ENCODE data around the gene KCNK13.
"Not testable (repeated sequence)": the region's sequence is repeated elsewhere in the genome, so short reads cannot be mapped to it uniquely, and the experiment has no call there.

Gene KCNK13

DNA sequence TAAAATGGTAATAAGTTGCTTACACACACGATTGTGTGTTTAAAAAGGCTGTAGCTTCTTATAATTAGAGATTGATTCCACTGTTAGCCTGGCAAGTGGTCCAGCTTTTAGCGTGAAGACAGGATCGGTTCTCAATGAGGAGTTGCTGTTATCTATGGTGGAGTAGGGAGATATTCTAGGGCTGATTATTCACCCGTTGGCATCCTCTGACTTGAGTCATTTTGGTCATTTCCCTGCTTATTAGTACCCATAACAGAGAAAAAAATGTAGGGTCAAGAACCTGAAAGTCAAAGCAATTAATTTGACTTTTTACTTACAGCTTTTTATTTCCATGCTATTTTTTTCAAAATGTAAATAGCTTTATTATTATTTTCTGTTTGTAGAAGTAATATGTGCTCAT lies 76.0 kb downstream of the KCNK13 start:
- no peak for DNase-seq

DNA sequence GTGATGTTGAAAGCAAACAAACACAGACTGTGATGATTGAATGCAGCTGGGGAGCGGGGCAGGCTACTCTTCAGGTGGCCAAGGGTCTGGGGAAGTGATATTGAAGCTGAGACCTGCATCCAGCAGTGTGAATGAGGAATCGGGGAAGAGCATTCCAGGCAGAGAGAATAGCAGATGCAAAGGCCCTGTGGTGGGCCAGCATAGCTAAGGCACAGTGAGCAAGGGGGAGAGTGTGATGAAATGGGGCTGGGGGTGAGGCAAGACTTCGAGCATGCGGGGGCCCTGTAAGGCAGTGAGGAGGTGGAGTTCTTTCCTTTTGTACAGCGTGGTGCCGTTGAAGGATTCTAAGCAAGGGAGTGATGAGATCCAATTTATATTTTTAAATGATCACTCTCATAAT lies 77.4 kb downstream of the KCNK13 start:
- DNase-seq: no peak

DNA sequence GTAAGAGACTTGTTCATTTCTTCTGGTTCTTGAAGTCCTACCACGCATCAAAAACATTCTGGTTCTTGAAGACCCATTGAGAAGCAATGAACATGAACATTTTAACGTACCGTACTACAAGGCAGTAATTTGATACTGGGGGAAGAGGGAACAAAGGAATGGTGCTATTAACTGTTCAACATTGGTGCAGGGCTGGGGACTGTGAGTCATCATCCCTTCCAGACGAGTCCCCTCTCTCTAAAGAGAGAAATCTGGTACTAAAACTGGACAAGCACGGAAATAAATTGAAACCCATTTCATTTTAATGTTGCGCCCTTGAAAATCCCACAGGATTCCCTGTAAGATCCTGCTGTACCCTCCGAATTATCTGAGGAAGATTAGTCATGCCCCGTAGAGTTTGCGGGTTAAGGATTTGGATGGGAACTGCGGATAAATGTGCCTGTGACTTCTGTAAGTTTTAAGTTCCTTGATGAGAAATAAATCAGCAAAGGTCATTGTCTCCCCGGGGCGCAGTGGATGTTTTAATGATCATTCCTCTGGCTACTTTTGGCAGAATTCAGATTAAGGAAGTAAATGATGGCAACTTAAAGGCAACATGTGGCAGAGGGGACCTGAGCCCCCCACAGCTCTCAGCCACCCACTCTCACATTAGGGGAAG lies 78.6 kb downstream of the KCNK13 start:
- DNase-seq: no peak

DNA sequence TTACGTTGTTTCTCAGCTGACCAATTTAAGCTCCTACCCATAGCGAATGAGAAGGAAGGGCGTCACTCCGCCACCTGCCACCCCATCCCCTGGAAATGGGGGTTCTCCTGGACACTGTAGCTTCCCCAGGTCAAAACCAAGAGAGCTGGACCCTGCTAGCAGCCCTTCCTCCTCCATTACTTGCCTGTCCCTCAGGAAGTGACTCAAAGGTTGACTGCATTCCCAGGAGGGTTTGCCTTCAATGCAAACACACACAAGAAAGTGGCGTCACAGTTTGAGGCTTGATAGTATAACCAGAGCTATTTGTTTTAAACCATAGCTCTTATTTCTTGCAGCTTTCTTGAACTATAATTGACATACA lies 79.1 kb downstream of the KCNK13 start:
- DNase-seq: no peak

DNA sequence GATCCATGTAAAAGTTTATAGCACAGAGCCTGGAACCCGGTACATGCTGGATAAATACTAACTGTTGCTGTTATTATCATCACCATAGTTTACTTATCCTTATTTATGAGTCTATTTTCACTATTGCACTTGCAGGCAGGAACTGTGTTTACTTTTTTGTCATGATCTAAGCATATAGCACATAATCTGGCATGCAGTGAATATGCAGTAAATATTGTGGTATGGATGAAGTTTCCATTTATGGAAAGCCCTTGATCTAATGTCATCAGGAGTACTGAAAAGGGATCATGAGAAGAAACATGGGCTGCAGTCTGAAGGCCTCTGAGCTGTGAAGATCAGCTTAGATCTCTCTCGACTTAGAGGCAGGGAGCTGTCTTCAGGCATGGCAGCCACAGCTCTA lies 91.6 kb downstream of the KCNK13 start:
- no peak for DNase-seq

DNA sequence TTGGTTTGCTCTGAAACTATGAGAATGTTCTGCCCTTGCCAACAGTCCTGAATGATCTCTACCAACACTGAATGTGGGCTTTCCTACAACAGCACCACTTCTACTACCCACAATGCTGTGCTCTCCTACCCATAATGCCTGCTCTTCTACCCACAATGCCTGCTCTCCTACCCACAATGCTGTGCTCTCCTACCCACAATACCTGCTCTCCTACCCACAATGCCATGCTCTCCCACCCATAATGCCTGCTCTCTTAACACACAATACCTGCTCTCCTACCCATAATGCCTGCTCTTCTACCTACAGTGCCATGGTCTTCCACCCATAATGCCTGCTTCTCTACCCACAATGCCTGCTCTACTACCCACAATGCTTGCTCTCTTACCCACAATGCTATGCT lies 92.3 kb downstream of the KCNK13 start:
- DNase-seq: no peak

DNA sequence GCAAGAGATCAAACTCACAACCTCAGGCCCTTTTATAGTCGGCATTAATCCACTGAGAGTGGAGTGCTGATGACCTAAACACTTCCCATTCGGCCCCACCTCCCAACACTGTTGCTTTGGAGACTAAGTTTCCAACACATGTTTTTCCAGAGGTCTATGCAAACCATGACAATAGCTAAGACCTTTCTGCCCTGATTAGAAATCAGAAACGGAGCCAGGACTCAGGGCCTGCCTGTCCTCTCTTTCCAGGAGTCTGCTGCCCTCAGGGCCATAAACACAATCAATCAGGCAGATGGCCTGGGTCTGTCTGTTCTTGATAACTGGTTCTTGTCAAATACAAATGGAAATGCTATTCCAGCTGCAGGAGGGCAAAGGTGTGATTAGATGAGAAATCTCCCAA lies 97.4 kb downstream of the KCNK13 start:
- no peak for DNase-seq

DNA sequence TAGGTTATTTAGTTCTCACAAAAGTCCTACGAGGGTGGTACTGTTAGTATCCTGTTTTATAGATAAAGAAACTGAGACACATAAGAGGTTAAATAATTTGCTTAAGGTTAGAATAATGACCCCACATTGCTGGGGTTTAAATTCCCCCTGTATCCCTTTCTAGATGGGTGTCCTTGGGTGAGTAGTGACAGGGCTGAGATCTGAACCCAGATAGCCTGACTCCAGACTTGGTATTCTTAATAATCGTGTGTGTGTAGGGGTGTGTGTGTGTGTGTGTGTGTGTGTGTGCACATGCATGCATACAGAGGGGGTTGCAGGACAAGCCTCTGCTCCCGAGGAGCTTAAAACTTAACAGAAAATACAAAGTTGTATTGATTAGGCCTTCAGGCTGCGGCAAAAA lies 97.9 kb downstream of the KCNK13 start:
- no peak for DNase-seq

DNA sequence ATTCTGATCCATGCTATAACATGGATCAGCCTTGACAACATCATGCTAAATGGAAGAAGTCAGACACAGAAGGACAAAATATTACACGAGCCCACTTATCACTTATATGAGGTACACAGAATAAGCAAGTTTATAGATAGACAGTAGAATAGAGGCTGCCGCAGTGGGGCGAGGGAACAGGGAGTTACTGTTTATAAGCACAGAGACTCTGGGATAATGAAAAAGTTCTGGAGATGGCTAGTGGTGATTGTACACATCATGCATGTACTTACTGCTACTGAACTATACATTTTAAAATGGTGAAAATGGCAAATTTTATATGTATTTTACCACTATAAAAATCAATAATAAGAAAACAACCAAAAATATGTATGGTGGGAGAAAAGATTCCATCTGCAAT lies 99.3 kb downstream of the KCNK13 start:
- DNase-seq: no peak

DNA sequence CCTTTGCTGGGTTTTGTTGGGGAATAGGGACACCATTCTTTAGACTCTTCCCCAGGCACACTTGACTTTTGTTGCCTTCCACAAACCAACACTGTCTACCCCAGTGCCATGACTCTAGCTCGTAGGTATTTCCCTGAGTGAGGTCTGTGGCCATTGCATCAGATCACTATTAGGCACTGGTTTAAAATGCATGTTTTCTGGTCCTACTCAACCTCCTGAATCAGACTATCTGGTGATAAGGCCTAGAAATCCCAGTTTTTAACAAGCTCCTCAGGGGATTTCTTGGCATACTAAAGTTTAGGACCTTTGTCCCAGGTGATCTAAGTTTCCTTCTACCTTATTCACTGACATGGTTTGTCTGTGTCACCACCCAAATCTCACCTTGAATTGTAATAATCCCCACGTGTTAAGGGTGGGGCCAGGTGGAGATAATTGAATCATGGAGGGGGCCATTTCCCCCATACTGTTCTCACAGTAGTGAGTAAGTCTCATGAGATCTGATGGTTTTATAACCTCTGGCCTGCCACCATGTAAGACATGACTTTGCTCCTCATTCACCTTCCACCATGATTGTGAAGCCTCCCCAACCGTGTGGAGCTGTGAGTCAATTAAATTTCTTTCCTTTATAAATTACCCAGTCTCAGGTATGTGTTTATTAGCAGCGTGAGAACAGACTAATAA lies 106.8 kb downstream of the KCNK13 start:
- no peak for DNase-seq

DNA sequence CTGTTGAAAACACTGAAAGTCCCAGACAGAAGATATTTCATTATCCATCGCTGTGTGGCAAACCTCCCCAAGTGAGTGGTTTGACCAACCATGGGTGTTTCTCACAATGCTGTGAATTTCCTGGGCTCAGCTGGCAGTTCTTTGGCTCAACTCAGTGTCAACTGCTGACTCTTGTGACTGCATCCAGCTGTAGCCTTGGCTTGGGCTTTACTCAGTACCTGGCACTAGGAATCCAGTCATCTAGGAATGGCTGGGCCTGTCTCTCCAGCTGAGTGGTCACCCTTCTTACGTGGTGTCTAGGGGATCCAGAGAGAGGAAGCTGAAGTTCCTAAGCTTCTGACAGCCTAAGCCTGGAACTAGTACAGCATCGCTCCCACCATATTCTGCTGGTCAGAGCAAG lies 113.8 kb downstream of the KCNK13 start:
- DNase-seq: no peak

DNA sequence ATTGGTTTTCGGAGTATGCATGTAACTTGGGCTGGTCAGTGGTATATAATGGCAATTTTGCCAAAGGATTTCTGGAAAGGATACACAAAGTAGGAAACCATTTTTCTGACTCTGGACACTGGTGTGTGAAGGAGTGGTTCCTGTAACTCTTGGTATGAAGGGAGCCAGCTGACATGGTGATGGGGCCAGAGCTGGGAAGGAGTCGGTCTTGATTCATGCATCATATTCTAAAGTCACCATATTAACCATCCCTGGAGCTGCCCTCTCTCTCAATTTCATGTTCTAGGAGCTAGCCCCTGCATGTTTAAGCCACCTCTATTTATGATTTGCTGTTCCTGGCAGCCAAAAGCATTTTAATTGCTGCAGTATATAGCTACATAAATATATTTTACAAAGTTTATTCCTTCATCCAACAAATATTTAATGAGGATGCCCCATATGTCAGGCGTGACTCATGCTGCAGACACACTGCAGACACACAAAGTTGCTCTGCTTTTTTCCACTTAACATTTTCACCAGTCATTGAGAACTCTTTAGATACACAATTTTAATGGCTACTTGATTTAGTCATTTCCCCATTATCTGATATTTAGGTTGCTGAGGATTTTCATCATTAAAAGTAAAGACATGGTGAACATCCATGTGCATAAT lies 115.9 kb downstream of the KCNK13 start:
- no peak for DNase-seq

DNA sequence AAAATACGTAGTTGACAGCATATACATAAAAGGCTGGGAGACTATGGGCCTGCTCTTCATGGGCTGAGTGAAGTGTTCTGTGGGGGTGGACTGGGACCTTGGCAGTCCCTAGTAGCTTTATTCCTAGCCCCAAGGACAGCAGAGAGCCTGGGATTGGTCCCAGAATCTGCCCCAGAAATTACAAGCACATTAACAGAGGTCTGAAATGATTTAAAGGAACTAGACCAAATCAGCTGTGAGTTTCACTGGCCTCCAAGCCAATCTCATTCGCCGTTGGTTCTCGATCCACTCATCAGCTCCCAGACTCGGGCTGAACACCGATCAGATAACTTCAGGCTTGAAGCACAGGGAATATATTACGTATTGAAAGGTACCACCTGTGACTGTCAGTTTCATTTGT lies 117.6 kb downstream of the KCNK13 start:
- no peak for DNase-seq

DNA sequence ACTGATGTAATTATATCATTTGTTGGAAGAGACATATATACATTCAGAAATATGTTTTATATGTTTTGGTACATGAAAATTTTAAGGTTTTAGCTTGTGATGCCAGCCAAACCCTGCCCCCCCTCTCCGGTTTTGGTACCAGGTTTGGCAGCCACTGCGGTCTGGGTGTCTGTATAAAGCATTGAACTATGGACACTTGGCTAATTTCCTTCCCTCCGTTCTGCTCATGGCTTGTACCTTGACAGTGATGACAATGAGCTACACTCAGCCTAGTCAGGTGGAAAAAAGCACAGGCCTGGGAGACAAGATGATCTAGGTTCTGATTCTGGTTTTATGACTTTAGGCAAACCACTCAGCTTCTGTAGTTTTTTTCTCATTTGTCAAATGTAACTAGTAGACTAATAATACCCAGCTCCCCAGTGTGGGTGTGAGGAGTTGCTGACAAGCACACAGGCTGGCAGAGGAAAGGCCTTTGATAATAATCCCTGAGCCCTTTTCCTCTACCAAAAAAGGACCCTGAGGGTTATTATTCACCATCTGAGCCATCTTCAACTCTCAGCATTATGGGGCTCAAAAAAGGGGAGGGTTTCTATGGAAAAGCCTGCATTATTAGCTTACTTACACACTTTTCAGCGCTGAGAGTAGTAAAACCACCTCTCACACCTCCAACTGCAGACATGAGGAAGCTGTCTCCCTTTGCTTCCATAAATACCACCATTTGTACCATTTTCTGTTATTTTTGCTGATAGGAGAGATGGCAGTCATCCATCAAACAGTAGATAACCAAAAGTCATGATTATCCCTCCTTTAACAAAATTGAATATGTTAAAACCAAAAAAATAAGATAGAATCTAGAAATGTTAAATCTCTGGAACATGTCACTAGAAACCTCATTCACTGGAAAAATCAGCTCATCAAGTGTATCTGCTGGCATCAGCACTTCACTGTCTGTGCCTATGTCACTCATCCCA lies 118.3 kb downstream of the KCNK13 start:
- no peak for DNase-seq

DNA sequence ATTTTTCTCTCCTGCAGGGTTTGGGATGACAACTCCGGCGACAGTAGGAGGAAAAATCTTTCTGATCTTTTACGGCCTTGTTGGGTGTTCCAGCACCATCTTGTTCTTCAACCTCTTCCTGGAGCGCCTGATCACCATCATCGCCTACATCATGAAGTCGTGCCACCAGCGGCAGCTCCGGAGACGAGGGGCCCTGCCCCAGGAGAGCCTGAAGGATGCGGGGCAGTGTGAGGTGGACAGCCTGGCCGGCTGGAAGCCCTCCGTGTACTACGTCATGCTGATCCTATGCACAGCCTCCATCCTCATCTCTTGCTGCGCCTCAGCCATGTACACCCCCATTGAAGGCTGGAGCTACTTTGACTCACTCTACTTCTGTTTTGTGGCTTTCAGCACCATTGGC lies 122.3 kb downstream of the KCNK13 start:
- DNase-seq: no peak

DNA sequence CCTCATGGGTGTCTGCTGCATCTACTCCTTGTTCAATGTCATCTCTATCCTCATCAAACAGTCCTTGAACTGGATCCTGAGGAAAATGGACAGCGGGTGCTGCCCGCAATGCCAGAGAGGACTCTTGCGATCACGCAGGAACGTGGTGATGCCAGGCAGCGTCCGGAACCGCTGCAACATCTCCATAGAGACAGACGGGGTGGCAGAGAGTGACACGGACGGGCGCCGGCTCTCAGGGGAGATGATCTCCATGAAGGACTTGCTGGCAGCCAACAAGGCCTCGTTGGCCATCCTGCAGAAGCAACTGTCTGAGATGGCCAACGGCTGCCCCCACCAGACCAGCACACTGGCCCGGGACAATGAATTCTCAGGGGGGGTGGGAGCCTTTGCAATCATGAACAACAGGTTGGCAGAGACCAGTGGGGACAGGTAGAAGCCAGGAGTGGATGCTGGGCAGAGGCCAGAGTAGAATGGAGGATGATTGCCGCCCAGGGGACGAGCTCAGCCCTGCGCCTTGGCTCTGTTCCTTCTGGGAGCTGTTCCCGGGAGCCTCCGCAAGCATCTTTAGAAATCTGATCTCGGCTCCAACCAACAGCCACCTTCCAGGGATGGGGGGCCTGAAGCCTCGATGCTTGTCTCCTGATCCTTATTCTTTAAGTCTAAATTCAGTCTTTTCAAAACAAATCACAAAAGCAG lies 122.9 kb downstream of the KCNK13 start:
- DNase-seq: no peak

DNA sequence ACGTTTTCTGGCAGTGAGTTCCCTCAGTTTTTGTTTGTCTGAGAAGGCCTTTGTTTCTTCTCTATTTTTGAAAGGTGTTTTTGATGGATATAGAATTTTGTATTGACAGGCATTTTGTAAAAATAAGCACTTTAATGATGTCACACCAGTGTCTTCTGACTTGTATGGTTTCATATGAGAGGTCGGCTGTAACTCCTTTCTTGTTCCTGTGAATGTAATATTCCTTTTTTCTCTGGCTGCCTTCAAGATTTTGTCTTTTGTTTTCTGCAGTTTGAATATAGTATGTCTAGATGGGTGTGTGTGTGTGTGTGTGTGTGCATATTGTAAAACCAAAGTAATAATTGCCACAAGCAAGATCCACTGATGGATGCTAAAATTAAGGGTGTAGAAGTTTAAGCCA lies 126.8 kb downstream of the KCNK13 start:
- no peak for DNase-seq

DNA sequence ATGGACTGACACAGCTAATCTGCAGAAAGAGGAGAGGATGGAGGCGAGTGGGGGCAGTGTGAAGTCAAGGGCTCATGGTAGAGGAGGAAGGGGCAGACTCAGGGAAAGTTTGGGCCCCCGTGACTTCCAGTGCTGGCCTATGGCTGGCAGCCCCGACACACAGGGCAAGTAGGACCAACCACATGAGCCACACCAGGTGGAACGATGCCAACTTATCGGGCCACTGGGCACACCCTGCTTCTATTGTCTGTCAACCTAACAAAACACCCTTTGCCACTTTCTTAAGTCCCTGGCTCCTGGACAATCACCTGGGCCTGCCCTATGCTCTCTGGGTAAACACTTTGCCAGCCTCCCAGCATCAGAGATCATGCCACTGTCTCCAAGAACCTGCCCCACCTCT lies 129.4 kb downstream of the KCNK13 start:
- no peak for DNase-seq

DNA sequence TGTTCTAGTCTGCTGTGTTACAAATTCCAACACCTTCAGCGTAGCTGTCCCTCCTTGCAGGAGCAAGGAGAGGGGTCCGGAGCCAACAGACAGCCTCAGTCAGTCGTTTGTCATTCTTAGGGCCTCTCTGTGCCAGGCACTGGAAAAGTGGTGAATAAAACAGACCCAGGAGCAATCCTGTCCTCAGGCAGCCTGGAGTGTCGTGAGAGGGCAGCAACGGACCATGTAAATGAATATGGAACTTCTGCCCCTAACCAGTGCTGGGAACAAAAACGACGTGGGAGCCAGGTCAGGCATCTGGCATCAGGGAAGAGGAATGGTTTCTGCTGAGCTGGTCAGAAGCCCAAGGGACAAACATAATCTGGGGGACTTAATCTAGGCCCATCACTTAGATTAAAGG lies 129.8 kb downstream of the KCNK13 start:
- DNase-seq: no peak

DNA sequence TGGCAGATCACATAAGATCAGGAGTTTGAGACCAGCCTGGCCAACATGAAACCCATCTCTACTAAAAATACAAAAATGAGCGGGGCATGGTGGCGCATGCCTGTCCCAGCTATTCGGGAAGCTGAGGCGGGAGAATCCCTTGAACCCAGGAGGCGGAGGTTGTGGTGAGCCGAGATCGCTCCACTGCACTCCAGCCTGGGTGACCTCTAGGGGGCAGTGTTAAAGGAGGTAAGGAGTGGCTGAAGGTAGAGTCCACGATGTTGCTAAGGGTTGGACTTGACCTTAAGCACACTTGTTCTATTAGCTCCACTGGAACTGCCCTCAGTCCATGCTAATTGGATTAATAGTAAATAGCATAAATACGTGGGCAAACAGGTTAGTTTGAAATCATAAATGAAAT lies 132.1 kb downstream of the KCNK13 start:
- DNase-seq: no peak

DNA sequence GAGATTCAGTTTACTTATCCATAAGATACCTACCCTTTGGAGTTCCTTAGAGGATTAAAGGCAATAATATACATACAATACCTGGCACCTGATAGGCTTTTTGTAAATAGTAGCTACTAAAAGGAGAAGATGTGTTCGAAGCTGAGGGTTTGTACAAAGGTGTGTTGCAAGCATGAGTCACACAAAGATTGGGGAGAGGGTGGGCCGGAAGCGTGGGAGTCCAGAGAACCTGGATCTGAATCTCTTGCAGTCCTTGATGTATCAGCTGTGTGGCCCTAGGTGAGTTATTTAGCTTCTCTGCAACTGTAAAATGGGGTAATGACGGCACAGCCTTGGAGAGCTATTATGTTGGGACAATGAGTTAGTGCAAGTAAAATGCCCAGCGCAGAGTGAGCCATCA lies 132.9 kb downstream of the KCNK13 start:
- DNase-seq: no peak

DNA sequence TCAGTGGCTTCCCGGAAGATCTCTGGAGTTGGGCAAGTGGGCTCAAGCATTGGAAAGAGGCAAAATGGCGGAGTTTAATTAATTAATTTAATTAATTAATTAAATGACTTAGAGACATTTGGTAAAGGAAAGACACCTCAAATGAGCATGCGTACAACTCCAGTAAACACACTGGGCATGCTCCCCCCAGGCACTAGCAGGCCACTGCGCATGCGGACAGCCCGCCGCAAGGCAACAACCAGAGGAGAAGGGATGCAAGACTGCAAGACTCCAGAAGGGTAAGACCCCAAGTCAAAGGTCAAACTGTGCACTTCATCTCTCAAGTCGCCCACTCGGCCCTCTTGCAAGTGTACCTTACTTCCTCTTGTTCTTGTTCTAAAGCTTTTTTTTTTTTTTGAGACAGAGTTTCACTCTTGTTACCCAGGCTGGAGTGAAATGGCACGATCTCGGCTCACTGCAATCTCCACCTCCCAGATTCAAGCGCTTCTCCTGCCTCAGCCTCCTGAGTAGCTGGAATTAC lies 136.8 kb downstream of the KCNK13 start:
- DNase-seq: no peak

DNA sequence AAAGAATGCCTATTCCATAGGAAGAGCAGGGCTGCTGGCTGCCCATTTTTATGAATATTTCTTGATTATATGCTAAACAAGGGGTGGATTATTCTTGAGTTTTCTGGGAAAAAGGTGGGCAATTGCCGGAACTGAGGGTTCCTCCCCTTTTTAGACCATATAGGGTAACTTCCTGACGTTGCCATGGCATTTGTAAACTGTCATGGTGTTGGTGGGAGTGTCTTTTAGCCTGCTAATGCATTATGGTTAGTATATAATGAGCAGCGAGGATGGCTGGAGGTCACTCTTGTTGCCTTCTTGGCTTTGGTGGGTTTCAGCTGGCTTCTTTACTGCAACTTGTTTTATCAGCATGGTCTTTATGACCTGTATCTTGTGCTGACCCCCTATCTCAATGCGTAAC lies 138.8 kb downstream of the KCNK13 start:
- not testable (repeated sequence) for DNase-seq
